ENCODE measurements around the gene FAU. TPM values are rescaled to one million over a fixed set of nuclear protein-coding genes. Genes with fewer than 3 reads are reported as not detected.
A peak's percentile ranks its signal among the peaks of the same experiment; 100 is the strongest.
"Not testable (repeated sequence)": the region's sequence is repeated elsewhere in the genome, so short reads cannot be mapped to it uniquely, and the experiment has no call there.

The FAU gene
- total RNA-seq, 3 donors from 2014 or later (not counting 1 experiment from before 2014, with no cell fraction given) = 724 to 977 (median 968) TPM

DNA sequence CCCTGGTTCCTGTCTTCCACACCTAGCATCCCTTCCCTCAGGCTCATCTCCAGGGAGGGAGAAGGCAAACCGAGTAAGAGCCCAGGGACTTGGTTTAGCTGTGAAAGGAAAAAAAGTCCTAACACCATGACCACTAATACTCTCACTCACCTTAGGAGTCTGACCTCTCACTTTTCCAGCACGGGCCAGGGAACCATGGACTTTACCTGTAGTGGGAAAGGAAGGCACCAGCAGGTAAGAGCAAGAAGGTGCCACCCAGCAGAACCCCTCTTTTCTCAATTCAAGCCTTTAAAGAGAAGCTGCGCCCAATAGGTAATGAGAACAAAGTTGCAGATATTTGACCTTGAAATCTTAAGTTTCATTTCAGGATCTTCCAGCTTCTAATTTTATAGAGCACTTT, 1.1 kb downstream of the FAU start:
- Histone ChIP-seq H3K36me3 (ENCODE audit: control insufficient read depth, insufficient read depth, low read length) (peaks cover 47% of the 10 kb centered on the region), H3K27me3 (ENCODE audit: control insufficient read depth, insufficient read depth, low read length) (no peaks in the 10 kb centered on the region), H3K9me3 (ENCODE audit: control insufficient read depth, insufficient read depth, low read length) (no peaks in the 10 kb centered on the region), H3K27ac (ENCODE audit: low read length) (peak overlapping the region; percentile 97), H3K4me1 (ENCODE audit: control insufficient read depth, insufficient read depth, low read length) (peaks cover 39% of the 10 kb centered on the region), H3K4me3 (ENCODE audit: low read length) (peak overlapping the region; percentile 91)
- Mint-ChIP-seq H3K4me3 (peak overlapping the region; percentile 98), H3K9me3 (no peaks in the 10 kb centered on the region), H3K36me3 (no peaks in the 10 kb centered on the region), H3K27ac (peak overlapping the region; percentile 99 to 100), H3K4me1 (peaks cover 25 to 50% of the 10 kb centered on the region in 2 donors), H3K27me3 (ENCODE audit: low read depth in 2 of 2) (no peaks in the 10 kb centered on the region)
- ATAC-seq = no peak
- TF ChIP-seq, protein P1, sequence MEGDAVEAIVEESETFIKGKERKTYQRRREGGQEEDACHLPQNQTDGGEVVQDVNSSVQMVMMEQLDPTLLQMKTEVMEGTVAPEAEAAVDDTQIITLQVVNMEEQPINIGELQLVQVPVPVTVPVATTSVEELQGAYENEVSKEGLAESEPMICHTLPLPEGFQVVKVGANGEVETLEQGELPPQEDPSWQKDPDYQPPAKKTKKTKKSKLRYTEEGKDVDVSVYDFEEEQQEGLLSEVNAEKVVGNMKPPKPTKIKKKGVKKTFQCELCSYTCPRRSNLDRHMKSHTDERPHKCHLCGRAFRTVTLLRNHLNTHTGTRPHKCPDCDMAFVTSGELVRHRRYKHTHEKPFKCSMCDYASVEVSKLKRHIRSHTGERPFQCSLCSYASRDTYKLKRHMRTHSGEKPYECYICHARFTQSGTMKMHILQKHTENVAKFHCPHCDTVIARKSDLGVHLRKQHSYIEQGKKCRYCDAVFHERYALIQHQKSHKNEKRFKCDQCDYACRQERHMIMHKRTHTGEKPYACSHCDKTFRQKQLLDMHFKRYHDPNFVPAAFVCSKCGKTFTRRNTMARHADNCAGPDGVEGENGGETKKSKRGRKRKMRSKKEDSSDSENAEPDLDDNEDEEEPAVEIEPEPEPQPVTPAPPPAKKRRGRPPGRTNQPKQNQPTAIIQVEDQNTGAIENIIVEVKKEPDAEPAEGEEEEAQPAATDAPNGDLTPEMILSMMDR (IDR thresholded peaks at IDR 0.05) = no peak
- intact Hi-C loops (cut with micrococcal nuclease) = loop anchor here (5.0 kb wide), 1 partner anchor 204 kb away; the partner anchor contains the start of gene ATG2A
- DNase-seq = no peak
- 100% methylated on average over 2 of the region's 3 CpGs for WGBS (ENCODE audit: insufficient coverage)

DNA sequence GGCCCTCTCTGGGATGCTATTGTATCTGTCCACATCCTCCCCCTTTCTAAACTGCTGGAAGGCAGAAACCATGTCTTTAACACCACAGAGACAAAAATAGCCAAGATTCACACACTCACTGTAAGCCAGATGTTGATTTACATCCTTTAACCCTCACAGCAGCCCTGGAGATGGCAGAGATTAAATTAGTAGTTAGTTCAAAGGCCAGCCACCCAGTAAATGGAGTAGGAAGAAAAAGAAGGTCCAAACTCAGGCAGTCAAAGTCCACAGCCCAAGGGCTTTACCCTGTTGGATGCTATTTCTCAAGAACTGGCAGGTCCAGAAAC, 2.3 kb downstream of the FAU start:
- Histone ChIP-seq H3K27ac (ENCODE audit: low read length) (no peak overlapping the region), H3K27me3 (ENCODE audit: control insufficient read depth, insufficient read depth, low read length) (no peaks in the 10 kb centered on the region), H3K9me3 (ENCODE audit: control insufficient read depth, insufficient read depth, low read length) (no peaks in the 10 kb centered on the region), H3K36me3 (ENCODE audit: control insufficient read depth, insufficient read depth, low read length) (peaks cover 38% of the 10 kb centered on the region), H3K4me3 (ENCODE audit: low read length) (no peak overlapping the region), H3K4me1 (ENCODE audit: control insufficient read depth, insufficient read depth, low read length) (peaks cover 48% of the 10 kb centered on the region)
- Mint-ChIP-seq H3K4me3 (no peak overlapping the region), H3K27me3 (ENCODE audit: low read depth in 2 of 2) (no peaks in the 10 kb centered on the region), H3K27ac (peak overlapping the region; percentile 99 to 100), H3K36me3 (no peaks in the 10 kb centered on the region), H3K9me3 (no peaks in the 10 kb centered on the region), H3K4me1 (peaks cover 25 to 50% of the 10 kb centered on the region in 2 donors)
- intact Hi-C loops (cut with micrococcal nuclease) = loop anchor here (10.0 kb wide), 1 partner anchor 345 kb away; the partner anchor contains the start of gene SF1
- ATAC-seq = no peak
- TF ChIP-seq, protein P1 (IDR thresholded peaks at IDR 0.05) = no peak
- peak; percentile 6 to 7 for DNase-seq

DNA sequence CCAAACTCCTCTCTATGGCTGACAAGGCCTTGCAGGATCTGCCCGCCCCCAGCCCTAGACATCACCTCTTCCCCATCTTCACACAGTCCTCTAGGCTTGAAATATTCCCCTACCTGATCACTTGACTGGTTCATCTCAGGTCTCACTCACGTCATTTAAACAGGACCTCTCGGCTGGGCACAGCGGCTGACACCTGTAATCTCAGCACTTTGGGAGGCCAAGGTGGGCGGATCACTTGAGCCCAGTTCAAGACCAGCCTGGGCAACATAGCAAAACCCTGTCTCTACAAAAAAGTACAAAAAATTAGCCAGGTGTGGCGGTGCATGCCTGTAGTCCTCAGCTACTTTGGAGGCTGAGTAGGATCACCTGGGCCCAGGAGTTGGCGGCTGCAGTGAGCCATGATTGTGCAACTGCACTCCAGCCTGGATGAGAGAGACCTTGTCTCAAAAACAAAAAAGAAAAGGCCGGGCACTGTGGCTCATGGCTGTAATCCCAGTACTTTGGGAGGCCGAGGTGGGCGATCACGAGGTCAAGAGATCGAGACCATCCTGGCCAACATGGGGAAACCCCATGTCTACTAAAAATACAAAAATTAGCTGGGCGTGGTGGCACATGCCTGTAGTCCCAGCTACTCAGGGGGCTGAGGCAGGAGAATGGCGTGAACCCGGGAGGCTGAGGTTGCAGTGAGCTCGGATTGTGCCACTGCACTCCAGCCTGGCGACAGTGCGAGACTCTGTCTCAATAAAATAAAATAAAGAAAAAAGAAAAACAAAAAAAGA, 2.9 kb downstream of the FAU start:
- not testable (repeated sequence) for H3K9me3 Mint-ChIP-seq; H3K27me3 ChIP-seq (ENCODE audit: control insufficient read depth, insufficient read depth, low read length); H3K9me3 ChIP-seq (ENCODE audit: control insufficient read depth, insufficient read depth, low read length); H3K4me3 ChIP-seq (ENCODE audit: low read length); ATAC-seq; H3K36me3 Mint-ChIP-seq; H3K27me3 Mint-ChIP-seq (ENCODE audit: low read depth in 2 of 2); H3K4me3 Mint-ChIP-seq
- intact Hi-C loops (cut with micrococcal nuclease) = loop anchor here (10.0 kb wide), 1 partner anchor 344 kb away; the partner anchor contains the start of gene SF1
- Histone ChIP-seq H3K27ac (ENCODE audit: low read length) (peak overlapping the region; percentile 41), H3K36me3 (ENCODE audit: control insufficient read depth, insufficient read depth, low read length) (peaks cover 35% of the 10 kb centered on the region), H3K4me1 (ENCODE audit: control insufficient read depth, insufficient read depth, low read length) (peaks cover 48% of the 10 kb centered on the region)
- WGBS (ENCODE audit: insufficient coverage) = 90% methylated on average over 15 of the region's 18 CpGs
- peak overlapping the region; percentile 99 to 100 for H3K27ac Mint-ChIP-seq
- peaks cover 25 to 50% of the 10 kb centered on the region in 2 donors for H3K4me1 Mint-ChIP-seq
- DNase-seq = peak in 1 of 2 donors; percentile 18

DNA sequence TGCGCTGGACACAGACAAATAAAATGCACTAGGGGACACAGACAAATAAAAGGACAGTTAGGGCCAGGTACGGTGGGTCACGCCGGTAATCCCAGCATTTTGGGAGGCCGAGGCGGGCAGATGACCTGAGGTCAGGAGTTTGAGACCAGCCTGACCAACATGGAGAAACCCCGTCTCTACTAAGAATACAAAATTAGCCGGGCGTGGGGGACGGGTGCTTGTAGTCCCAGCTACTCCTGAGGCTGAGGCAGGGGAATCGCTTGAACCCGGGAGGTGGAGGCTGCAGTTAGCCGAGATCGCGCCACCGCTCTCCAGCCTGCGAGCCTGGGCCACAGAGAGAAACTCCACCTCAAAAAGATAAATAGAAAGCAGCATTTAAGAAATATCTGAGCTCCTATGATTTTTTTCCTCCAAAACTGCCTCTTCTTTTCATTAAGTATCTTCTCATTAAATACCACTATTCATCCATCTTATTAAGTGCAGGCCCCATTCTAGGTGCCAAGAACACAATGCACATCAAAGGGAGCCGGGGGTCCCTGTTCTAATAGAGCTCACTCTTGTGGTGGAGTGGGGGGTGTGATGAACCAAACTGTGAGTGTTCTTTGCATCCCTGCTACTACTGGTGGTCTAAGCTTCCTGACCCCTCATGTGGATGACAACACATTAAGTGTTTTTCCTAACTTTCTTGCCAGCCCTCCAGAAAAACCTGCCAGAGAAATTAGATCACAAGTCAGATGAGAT, 3.7 kb downstream of the FAU start:
- Histone ChIP-seq H3K9me3 (ENCODE audit: control insufficient read depth, insufficient read depth, low read length) (no peaks in the 10 kb centered on the region), H3K27ac (ENCODE audit: low read length) (peak overlapping the region; percentile 41), H3K27me3 (ENCODE audit: control insufficient read depth, insufficient read depth, low read length) (no peaks in the 10 kb centered on the region), H3K4me3 (ENCODE audit: low read length) (no peak overlapping the region), H3K4me1 (ENCODE audit: control insufficient read depth, insufficient read depth, low read length) (peaks cover 54% of the 10 kb centered on the region), H3K36me3 (ENCODE audit: control insufficient read depth, insufficient read depth, low read length) (peaks cover 35% of the 10 kb centered on the region)
- ATAC-seq = no peak
- peaks cover 29 to 54% of the 10 kb centered on the region in 2 donors for H3K4me1 Mint-ChIP-seq
- peak overlapping the region; percentile 86 for H3K4me3 Mint-ChIP-seq
- 93% methylated on average over 18 of the region's 18 CpGs for WGBS (ENCODE audit: insufficient coverage)
- DNase-seq = peak in 1 of 2 donors; percentile 25
- intact Hi-C loops (cut with micrococcal nuclease) = loop anchor here (10.0 kb wide), 1 partner anchor 343 kb away; the partner anchor contains the start of gene SF1
- no peaks in the 10 kb centered on the region for H3K9me3 Mint-ChIP-seq
- TF ChIP-seq, protein P1 (IDR thresholded peaks at IDR 0.05) = peak; percentile 28
- H3K36me3 Mint-ChIP-seq = no peaks in the 10 kb centered on the region
- H3K27me3 Mint-ChIP-seq (ENCODE audit: low read depth in 2 of 2) = no peaks in the 10 kb centered on the region
- H3K27ac Mint-ChIP-seq = peak overlapping the region; percentile 88 to 99
